ENCODE measurements around the gene ATP6V0A1.

The ATP6V0A1 gene

DNA sequence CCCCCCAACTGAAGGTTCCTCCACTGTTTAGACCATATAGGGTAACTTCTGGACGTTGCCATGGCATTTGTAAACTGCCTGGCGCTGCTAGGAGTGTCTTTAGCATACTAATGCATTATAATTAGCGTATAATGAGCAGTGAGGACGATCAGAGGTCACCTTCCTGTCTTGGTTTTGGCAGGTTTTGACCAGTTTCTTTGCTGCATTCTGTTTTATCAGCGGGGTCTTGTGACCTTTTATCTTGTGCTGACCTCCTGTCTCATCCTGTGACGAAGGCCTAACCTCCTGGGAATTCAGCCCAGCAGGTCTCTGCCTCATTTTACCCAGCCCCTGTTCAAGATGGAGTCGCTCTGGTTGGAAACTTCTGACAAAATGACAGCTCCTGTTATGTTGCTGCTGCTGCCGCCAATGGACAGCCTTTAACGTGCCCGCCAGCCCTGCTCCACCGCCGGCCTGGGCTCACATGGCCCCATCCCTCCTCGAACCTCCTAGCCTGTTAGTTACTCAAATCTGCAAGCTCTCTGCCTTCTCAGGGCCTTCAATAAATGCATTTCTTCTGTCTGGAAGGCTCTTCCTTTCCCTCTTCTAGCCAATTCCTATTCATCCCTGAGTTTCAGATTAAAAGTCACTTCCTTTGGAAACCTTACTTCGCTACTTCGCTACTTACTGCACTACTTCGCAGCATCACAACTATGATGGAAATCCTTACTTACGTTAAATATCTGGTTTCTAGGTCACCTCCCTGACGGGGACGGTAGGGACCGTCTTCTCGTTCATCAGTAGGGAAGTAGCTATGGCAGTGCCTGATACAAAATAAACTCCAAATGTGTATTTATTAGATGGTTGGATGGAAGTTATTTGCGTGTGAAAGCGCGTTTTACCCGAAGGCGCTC lies 76.7 kb downstream of the ATP6V0A1 start:
- no peak for TF ChIP-seq GATA3 (IDR thresholded peaks at IDR 0.05; ENCODE audit: low read depth, low read length)
- TF ChIP-seq GATA2 (IDR thresholded peaks at IDR 0.05; ENCODE audit: low read depth, low read length), result no peak

GRCh38 chr17:42536048-42536371 lies 77.3 kb downstream of the ATP6V0A1 start, which contains the start of gene NAGLU:
Gene NAGLU, plus strand, starts transcription at chr17:42536241. Its CDS starts 32 bp downstream, at chr17:42536273.
- TF ChIP-seq GATA3 (IDR thresholded peaks at IDR 0.05; ENCODE audit: low read depth, low read length), result no peak
- no peak for TF ChIP-seq GATA2 (IDR thresholded peaks at IDR 0.05; ENCODE audit: low read depth, low read length)

GRCh38 chr17:42536372-42537155 lies 77.9 kb downstream of the ATP6V0A1 start:
- no peak for TF ChIP-seq GATA2 (IDR thresholded peaks at IDR 0.05; ENCODE audit: low read depth, low read length)

DNA sequence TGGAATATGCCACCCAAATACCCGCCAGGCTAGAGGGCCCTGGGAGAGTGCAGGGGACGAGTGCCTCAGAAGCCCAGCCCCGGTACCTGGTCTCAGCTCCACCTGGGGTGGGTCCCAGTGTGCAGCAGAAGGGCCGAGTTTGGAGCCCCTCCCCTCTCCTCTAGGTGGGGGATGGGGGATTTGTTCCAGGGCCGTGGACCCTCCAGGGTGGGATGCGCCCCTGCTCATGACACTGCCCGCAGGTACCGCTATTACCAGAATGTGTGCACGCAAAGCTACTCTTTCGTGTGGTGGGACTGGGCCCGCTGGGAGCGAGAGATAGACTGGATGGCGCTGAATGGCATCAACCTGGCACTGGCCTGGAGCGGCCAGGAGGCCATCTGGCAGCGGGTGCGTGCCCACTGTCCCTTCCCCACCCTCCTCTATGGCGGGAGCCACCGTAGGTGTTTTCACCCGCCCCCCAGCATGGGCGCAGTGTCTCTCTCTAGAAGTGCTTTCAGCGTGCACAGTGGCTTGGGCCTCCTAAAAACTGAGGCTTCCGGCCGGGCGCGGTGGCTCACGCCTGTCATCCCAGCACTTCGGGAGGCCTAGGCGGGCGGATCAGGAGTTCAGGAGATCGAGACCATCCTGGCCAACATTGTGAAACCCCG lies 78.6 kb downstream of the ATP6V0A1 start:
- TF ChIP-seq GATA2 (IDR thresholded peaks at IDR 0.05; ENCODE audit: low read depth, low read length) (no peak), GATA3 (IDR thresholded peaks at IDR 0.05; ENCODE audit: low read depth, low read length) (no peak)

DNA sequence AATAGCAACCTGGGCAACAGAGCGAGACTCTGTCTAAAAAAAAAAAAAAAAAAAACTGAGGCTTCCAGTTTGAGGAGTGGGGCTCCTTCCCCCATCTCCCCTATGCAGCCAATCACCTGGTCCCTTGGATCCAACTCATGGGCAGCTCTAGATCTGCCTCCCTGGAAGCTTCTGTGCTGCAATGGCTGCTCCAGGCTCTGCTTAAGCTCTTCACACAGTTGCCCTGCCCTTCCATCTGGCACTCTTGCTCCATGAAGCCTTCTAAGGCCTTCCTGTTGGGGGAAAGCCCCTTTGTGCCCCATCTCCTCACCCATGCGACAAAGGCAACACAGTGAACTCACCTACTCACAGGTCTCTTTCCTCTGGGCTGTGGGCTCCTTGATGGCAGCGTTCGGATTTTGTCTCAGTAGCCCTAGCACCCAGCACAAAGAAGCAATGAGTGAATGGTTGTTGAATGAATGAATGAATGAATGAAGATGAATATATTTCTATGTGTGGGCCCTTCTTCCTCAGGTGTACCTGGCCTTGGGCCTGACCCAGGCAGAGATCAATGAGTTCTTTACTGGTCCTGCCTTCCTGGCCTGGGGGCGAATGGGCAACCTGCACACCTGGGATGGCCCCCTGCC lies 79.3 kb downstream of the ATP6V0A1 start:
- TF ChIP-seq GATA3 (IDR thresholded peaks at IDR 0.05; ENCODE audit: low read depth, low read length) (no peak), GATA2 (IDR thresholded peaks at IDR 0.05; ENCODE audit: low read depth, low read length) (no peak)

DNA sequence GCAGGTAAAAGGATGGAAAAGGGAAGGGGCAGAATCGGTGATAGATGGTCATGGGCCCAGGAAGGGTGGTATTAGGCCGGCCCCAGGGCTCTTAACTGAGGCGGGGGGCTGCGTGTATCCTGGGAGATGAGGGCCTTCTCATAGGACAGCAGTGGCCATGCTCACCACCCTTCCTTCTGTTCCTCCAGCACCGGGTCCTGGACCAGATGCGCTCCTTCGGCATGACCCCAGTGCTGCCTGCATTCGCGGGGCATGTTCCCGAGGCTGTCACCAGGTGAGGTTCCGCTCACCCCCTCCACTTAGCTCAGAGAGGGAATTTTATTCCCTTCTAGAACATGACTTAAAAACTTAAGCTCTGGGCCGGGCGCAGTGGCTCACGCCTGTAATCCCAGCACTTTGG lies 79.8 kb downstream of the ATP6V0A1 start:
- TF ChIP-seq GATA3 (IDR thresholded peaks at IDR 0.05; ENCODE audit: low read depth, low read length) (no peak), GATA2 (IDR thresholded peaks at IDR 0.05; ENCODE audit: low read depth, low read length) (no peak)

DNA sequence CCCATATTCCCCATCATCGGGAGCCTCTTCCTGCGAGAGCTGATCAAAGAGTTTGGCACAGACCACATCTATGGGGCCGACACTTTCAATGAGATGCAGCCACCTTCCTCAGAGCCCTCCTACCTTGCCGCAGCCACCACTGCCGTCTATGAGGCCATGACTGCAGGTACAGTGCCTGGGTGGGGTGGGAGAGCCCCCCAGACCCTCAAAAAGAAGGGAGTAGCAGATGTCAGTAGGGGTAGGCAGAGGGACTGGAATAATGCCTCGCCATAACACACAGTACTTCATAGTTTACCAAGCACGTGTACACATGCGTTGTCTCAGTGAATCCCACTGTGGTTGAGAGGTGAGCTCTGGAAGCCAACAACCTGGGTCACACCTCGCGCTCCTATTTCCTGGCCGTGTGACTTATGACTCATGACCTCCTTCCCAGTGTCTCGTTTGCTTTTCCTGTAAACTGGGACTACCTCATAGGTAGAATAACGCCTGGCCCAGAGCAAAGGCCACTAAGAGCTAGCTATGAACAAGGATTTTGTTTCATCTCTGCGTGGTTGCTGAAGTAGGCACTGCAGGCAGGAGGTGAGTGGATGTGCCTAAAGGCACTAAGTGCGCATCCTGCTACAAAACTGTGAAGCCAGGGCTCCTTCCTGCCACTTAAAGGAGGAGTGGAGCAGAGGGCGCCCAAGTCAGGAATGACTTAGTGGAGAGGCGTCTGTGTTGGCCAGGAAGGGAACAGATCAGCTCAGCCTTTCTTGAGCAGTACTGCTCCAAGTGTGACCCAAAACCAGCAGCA lies 82.6 kb downstream of the ATP6V0A1 start:
- TF ChIP-seq GATA2 (IDR thresholded peaks at IDR 0.05; ENCODE audit: low read depth, low read length) (no peak), GATA3 (IDR thresholded peaks at IDR 0.05; ENCODE audit: low read depth, low read length) (no peak)

DNA sequence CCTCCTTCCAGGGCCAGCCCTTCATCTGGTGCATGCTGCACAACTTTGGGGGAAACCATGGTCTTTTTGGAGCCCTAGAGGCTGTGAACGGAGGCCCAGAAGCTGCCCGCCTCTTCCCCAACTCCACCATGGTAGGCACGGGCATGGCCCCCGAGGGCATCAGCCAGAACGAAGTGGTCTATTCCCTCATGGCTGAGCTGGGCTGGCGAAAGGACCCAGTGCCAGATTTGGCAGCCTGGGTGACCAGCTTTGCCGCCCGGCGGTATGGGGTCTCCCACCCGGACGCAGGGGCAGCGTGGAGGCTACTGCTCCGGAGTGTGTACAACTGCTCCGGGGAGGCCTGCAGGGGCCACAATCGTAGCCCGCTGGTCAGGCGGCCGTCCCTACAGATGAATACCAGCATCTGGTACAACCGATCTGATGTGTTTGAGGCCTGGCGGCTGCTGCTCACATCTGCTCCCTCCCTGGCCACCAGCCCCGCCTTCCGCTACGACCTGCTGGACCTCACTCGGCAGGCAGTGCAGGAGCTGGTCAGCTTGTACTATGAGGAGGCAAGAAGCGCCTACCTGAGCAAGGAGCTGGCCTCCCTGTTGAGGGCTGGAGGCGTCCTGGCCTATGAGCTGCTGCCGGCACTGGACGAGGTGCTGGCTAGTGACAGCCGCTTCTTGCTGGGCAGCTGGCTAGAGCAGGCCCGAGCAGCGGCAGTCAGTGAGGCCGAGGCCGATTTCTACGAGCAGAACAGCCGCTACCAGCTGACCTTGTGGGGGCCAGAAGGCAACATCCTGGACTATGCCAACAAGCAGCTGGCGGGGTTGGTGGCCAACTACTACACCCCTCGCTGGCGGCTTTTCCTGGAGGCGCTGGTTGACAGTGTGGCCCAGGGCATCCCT lies 84.8 kb downstream of the ATP6V0A1 start:
- TF ChIP-seq GATA2 (IDR thresholded peaks at IDR 0.05; ENCODE audit: low read depth, low read length) (no peak), GATA3 (IDR thresholded peaks at IDR 0.05; ENCODE audit: low read depth, low read length) (no peak)

- TF ChIP-seq GATA2 (IDR thresholded peaks at IDR 0.05; ENCODE audit: low read depth, low read length) (no peak), GATA3 (IDR thresholded peaks at IDR 0.05; ENCODE audit: low read depth, low read length) (no peak)
Observed at GRCh38 chr17:42544874-42545283, 86.2 kb downstream of the ATP6V0A1 start.

DNA sequence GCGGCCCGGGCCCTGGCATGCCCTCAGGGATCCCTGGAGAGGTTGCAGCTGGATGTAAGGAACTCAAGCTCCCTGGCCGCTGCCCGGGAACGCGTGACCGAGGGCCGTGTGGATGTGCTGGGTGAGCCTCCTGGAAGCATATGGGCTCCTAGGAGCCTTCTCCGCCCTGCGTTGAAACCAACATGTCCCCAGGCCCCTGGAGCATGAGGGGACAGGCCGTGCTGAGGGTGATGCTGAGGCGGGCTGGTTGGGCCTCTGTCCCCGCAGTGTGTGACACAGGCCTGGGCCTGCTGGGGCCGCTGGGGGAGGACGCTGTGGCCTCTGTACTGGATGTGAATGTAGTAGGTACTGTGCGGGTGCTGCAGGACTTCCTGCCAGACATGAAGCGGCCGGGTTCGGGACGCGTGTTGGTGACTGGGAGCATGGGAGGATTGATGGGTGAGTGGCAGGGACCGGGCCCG lies 88.4 kb downstream of the ATP6V0A1 start:
- TF ChIP-seq GATA2 (IDR thresholded peaks at IDR 0.05; ENCODE audit: low read depth, low read length) (no peak), GATA3 (IDR thresholded peaks at IDR 0.05; ENCODE audit: low read depth, low read length) (no peak)

DNA sequence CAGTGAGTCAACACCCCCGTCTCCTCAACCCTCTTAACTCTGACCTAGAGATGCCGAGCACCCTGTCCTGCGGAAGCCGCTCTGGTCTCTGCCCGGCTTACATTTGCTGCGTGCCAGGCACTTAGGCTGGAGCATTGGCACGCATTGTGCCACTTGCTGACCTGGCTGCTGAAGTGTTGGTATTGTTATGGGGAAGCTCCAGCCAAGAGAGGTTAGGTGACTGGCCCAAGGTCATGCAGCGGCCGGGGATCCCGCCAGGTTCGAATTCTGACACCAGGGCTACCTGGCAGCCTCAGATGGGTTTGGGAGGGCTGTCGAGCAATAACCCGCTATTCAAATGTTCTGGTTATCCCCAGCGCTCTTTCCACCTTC lies 89.0 kb downstream of the ATP6V0A1 start:
- TF ChIP-seq GATA3 (IDR thresholded peaks at IDR 0.05; ENCODE audit: low read depth, low read length), result no peak
- no peak for TF ChIP-seq GATA2 (IDR thresholded peaks at IDR 0.05; ENCODE audit: low read depth, low read length)

DNA sequence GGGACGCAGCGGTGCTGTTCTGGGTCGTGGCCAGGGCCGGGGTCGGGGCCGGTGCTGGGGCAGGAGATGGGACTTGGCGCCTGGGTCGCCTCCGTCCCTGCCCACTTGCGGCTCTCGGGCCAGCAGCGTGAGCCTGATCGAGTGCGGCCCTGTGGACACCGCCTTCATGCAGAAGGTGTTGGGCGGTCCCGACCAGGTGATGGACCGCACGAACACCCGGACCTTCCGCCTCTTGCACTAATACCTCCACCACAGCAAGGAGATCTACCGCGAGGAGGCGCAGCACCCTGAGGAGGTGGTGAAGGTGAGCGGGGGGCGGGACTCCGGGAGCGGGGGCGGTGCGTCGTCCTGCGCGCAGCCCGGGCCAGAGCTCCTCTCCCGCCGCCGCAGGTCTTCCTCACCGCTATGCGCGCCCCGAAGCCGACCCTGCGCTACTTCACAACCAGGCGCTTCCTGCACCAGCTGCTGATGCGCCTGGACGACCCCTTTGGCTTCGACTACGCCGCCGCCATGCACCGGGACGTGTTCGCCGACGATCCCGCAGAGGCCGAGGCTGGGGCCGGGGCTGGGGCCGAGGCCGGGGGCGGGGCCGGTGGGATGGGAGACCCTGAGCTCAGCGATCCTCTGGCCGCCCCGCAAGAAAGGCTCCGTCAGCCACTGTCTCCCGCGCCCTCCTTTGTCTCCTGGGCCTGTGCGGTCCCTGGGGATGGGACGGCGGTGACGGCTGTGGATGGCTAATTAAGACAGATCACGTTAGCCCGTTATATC lies 89.6 kb downstream of the ATP6V0A1 start:
- TF ChIP-seq GATA2 (IDR thresholded peaks at IDR 0.05; ENCODE audit: low read depth, low read length) (no peak), GATA3 (IDR thresholded peaks at IDR 0.05; ENCODE audit: low read depth, low read length) (no peak)

Measured in SH-SY5Y (cell line).